Upper lobe of right lung (tissue), 1 donor: ENCODE data around the gene RAPGEFL1. TPM values are rescaled to one million over a fixed set of nuclear protein-coding genes. Genes with fewer than 3 reads are reported as not detected.

ENCODE experiments used
- ATAC-seq: fragments of 200-7000 bp; cut with Tn5 transposase; one replicate; pipeline ENCODE4 v1.9.1; 2020; ENCODE audit warnings: mild to moderate bottlenecking, moderate library complexity
- DNase-seq: peaks from one replicate; pipeline ENCODE4 v3.0.0-alpha.2; 2020
- H3K27ac ChIP-seq: fragments of 200-600 bp; one replicate; pipeline ENCODE4 v1.8.0; 2022
- H3K27me3 ChIP-seq: fragments of 200-600 bp; one replicate; pipeline ENCODE4 v1.8.0; 2022; ENCODE audit warnings: mild to moderate bottlenecking
- H3K36me3 ChIP-seq: fragments of 200-600 bp; one replicate; pipeline ENCODE4 v1.8.0; 2022
- H3K4me1 ChIP-seq: fragments of 200-600 bp; one replicate; pipeline ENCODE4 v1.8.0; 2022
- H3K4me3 ChIP-seq: fragments of 200-600 bp; one replicate; pipeline ENCODE4 v1.8.0; 2022; ENCODE audit warnings: mild to moderate bottlenecking
- H3K9me3 ChIP-seq: fragments of 200-600 bp; one replicate; pipeline ENCODE4 v1.8.0; 2022
- intact Hi-C: fragments of 100-400 bp; cut with DNase I; formaldehyde crosslinking; loops from one replicate; pipeline ENCODE4 v1.11.0; 2022
- total RNA-seq: library from RNA; stranded (reverse); fragmentation: NEBNext Ultra II Directional; extraction: Animal tissue kit (Norgen Biotek cat#: 25700); gene quantifications from one replicate; pipeline ENCODE4 v1.2.1, GENCODE V29; 2021
- TF ChIP-seq, protein P1 (sequence below): fragments of 200-600 bp; IDR thresholded peaks from one replicate; pipeline ENCODE4 v1.8.0; 2022; ENCODE audit warnings: antibody characterized with exemption
- donor health status: DM: no; HTN: yes; CAD: no; lungs with severe emphysema.

Gene RAPGEFL1
- total RNA-seq, 1 donor from 2014 or later = 10.2 TPM

DNA sequence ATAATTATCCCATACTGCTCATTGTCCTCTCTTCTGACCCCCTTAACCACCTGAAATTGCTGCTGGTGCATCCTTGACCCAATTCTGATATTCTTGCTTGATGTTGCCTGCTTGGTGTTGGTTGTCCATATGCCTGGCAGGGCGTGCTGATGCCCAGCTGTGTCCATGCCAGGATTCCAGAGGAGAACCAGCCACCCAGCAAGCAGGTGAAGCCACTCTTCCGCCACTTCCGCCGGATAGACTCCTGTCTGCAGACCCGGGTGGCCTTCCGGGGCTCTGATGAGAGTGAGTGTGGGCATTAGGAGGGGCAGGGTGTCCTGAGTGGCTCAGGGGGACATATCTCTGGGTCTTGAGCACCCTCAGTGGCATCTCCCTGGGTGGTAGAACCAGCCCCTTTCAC, 11.4 kb downstream of the RAPGEFL1 start:
- Histone ChIP-seq H3K4me3 (no peak overlapping the region), H3K4me1 (peaks cover 3% of the 10 kb centered on the region), H3K27ac (no peak overlapping the region), H3K9me3 (no peaks in the 10 kb centered on the region), H3K27me3 (no peaks in the 10 kb centered on the region), H3K36me3 (no peaks in the 10 kb centered on the region)
- ATAC-seq = no peak
- intact Hi-C loops = no loop called here
- no peak for DNase-seq
- TF ChIP-seq, protein P1, sequence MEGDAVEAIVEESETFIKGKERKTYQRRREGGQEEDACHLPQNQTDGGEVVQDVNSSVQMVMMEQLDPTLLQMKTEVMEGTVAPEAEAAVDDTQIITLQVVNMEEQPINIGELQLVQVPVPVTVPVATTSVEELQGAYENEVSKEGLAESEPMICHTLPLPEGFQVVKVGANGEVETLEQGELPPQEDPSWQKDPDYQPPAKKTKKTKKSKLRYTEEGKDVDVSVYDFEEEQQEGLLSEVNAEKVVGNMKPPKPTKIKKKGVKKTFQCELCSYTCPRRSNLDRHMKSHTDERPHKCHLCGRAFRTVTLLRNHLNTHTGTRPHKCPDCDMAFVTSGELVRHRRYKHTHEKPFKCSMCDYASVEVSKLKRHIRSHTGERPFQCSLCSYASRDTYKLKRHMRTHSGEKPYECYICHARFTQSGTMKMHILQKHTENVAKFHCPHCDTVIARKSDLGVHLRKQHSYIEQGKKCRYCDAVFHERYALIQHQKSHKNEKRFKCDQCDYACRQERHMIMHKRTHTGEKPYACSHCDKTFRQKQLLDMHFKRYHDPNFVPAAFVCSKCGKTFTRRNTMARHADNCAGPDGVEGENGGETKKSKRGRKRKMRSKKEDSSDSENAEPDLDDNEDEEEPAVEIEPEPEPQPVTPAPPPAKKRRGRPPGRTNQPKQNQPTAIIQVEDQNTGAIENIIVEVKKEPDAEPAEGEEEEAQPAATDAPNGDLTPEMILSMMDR = no peak

DNA sequence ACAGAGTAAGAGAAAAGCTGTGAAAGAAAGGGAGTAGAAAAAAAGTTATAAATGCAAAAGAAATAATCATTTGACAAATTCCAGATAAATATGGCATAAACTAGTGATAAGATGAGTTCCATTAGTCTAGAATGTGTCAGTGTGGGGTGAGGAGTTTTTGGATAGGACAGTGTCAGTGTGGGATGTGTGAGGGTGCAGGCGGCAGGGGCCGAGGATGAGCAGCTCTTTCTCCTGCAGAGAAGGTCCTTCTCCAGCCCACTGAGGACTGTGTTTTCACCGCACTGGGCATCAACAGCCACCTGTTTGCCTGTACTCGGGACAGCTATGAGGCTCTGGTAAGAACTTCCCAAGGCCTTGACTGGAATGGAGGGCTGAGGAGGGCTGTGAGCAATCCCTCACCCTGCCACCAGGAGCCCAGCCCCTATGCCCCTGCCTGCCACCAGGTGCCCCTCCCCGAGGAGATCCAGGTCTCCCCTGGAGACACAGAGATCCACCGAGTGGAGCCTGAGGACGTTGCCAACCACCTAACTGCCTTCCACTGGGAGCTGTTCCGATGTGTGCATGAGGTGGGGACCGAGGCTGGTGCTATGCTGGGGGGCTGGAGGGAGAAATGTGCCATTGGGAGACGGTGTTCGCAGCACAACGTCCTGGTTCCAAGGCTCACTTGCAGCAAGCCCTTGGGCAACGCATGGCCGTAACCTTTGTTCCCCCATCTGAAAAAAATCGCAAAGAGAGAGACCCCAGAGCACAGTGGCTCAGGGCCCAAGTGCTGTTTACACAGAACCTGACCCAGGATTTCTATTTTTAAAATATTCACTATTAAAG, 13.1 kb downstream of the RAPGEFL1 start:
- ATAC-seq (no peak), DNase-seq (no peak)
- H3K36me3 ChIP-seq = no peaks in the 10 kb centered on the region
- no peaks in the 10 kb centered on the region for H3K4me1 ChIP-seq
- H3K27ac ChIP-seq = no peak overlapping the region
- TF ChIP-seq, protein P1 = peak; percentile 10
- intact Hi-C loops = no loop called here
- H3K4me3 ChIP-seq = no peak overlapping the region
- no peaks in the 10 kb centered on the region for H3K27me3 ChIP-seq
- no peaks in the 10 kb centered on the region for H3K9me3 ChIP-seq

DNA sequence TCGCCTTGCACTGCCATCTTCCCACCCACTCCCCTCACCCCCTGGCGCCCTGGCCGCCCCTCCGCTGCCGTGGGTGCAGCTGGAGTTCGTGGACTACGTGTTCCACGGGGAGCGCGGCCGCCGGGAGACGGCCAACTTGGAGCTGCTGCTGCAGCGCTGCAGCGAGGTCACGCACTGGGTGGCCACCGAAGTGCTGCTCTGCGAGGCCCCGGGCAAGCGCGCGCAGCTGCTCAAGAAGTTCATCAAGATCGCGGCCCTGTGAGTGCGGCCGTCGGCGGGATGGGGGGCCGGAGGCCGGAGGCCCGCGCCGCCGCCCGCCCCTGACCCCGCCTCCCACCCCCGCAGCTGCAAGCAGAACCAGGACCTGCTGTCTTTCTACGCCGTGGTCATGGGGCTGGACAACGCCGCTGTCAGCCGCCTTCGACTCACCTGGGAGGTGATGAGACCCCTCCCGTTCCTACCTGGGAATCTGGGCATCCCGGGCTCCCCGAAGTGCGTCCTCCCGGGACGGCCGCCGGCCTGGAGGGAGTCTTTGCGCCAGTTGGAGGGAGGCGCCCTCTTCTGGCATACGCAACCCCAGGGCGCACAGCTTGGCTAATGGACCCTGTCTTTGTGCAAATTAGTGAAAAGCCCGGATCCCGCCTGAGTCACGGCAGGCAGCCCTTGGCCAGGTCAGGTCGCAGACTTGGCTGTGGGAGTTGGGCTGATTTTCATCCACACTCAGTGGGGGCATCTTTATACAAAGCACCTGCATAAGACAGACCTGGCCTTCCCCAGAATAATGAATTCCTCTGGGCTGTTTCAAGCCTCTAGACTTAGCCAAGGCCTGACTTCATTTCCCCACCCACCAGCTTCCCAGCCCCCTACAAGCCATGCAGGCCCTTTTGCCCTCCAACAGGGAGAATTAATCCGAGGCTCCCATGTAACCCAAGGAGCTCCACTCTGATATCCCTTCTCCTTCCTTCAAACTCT, 14.3 kb downstream of the RAPGEFL1 start:
- Histone ChIP-seq H3K36me3 (no peaks in the 10 kb centered on the region), H3K27me3 (no peaks in the 10 kb centered on the region), H3K9me3 (no peaks in the 10 kb centered on the region), H3K4me3 (peak overlapping the region; percentile 58), H3K4me1 (no peaks in the 10 kb centered on the region), H3K27ac (peak overlapping the region; percentile 48)
- DNase-seq (peak; percentile 87), ATAC-seq (peak; percentile 89)
- TF ChIP-seq, protein P1 = peak; percentile 65
- intact Hi-C loops = no loop called here

DNA sequence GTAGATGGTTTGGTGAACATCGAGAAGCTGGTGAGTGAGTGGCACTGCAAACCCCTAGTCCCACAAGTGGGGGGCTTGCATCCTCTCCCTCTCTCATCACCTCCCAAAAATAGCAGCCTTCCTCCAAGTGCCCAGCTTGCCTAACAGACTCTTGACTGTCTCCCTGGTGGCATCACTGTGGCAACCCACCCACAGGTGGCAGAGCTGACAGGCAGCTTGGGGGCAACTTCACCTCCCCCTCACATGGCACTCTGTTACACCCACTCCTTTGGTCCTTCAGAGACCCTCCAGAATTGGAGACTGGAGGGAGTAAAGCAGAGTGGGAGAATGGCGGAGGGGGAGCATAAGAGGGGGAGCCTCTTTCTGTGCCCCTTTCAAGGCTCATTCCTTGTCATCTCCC, 15.7 kb downstream of the RAPGEFL1 start:
- ATAC-seq (no peak), DNase-seq (no peak)
- H3K4me1 ChIP-seq = no peaks in the 10 kb centered on the region
- H3K4me3 ChIP-seq = no peak overlapping the region
- H3K36me3 ChIP-seq = no peaks in the 10 kb centered on the region
- TF ChIP-seq, protein P1 = no peak
- intact Hi-C loops = no loop called here
- no peaks in the 10 kb centered on the region for H3K27me3 ChIP-seq
- no peaks in the 10 kb centered on the region for H3K9me3 ChIP-seq
- no peak overlapping the region for H3K27ac ChIP-seq

DNA sequence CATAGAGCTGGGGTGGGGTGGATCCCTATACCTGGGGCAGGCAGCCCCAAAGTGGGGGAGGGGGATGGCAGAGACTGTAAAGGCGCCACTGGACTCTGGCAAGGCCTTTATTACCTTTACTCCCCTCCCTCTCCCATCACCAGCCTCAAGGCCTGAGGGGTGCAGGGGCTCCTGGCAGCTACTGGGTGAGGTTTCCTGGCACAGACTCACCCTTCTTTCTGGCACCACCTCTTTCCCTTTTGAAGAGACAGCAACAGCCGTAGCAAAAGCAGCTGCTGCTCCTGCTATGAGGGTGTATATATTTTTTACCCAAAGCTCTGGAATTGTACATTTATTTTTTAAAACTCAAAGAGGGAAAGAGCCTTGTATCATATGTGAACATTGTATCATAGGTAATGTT, 17.6 kb downstream of the RAPGEFL1 start:
- Histone ChIP-seq H3K27ac (no peak overlapping the region), H3K36me3 (no peaks in the 10 kb centered on the region), H3K4me3 (no peak overlapping the region), H3K9me3 (no peaks in the 10 kb centered on the region), H3K4me1 (no peaks in the 10 kb centered on the region), H3K27me3 (no peaks in the 10 kb centered on the region)
- intact Hi-C loops = no loop called here
- TF ChIP-seq, protein P1 = no peak
- no peak for ATAC-seq
- DNase-seq = no peak
